ENCODE data around the gene ERBB4. TPM values are rescaled to one million over a fixed set of nuclear protein-coding genes. Genes with fewer than 3 reads are reported as not detected.
"Not testable (repeated sequence)": the region's sequence is repeated elsewhere in the genome, so short reads cannot be mapped to it uniquely, and the experiment has no call there.

Gene ERBB4
- total RNA-seq, 1 donor from 2014 or later: 10.2 TPM

DNA sequence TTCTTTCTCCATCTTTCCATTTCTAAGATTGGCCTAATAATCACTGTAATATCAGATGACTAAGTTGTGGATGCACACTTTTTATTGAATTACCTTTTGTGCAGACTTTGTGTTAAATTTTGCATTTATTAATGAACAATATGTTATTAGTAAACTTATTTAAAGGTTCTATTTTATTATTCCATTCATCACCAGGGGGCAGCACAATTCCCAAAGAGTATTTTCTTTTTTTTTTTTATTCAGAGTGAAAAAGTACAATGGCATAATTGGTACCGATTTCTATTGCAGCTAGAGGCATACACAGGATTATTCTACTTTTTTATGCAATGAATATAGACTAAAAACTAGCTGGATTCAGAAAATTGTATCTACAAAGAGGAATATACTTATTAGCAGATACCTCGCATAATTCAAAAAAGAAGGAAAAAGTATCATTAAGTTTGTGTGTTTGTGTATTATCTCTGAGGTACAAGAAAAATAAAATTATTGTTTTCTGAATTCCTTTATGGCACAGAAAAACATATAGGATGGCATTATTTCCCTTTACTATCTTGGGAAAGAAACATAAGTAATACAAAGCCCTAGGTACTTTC is 390.6 kb downstream of the ERBB4 start:
- no peak for DNase-seq (ENCODE audit: low spot score)

- DNase-seq (ENCODE audit: low spot score): no peak
Observed at GRCh38 chr2:212146416-212146815, 392.2 kb downstream of the ERBB4 start.

- no peak for DNase-seq (ENCODE audit: low spot score)
Observed at GRCh38 chr2:212145121-212145520, 393.5 kb downstream of the ERBB4 start.

- DNase-seq (ENCODE audit: low spot score): no peak
Observed at GRCh38 chr2:212142631-212143030, 396.0 kb downstream of the ERBB4 start.

DNA sequence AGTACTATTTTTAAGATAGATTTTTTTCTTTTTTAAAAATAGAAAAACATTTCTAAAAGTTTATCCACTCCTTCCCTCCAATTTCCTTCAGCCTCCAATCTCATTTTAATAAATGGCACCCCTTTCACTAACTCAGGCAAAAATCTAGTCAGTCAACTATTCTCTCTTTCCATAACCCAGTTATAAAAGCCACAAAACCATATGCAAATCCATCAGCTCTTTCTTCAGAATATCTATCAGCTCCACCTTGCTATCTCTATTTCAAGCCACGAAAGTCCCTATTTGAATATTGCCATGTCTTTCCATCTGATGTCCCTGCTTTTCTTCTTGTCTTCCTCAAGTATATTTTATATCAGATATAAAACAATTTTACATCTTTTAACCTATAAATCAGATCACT is 397.1 kb downstream of the ERBB4 start:
- DNase-seq (ENCODE audit: low spot score): no peak

- no peak for DNase-seq (ENCODE audit: low spot score)
Observed at GRCh38 chr2:212136216-212136795, 402.3 kb downstream of the ERBB4 start.

- DNase-seq (ENCODE audit: low spot score): no peak
Observed at GRCh38 chr2:212135739-212136138, 402.9 kb downstream of the ERBB4 start.

- DNase-seq (ENCODE audit: low spot score): no peak
Observed at GRCh38 chr2:212133337-212133736, 405.3 kb downstream of the ERBB4 start.

DNA sequence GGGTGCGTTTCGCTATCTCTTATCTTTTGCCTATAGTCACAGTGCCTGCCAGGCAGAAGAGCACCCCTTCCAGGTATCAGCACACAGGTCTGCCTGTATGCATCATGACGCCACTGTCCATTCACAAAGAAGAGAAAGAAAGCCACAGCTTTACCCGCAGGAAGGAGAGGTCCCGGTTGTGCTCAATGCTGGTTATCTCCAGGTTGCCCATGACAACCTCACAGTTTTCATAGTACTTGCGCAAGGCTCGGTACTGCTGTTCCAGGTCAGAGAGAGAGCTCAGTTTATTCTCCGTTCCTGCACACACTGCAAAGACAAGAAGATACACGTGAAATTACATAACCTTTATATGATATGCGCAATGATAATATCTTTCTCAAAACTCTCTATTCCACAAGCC is 414.0 kb downstream of the ERBB4 start:
- no peak for DNase-seq (ENCODE audit: low spot score)

DNA sequence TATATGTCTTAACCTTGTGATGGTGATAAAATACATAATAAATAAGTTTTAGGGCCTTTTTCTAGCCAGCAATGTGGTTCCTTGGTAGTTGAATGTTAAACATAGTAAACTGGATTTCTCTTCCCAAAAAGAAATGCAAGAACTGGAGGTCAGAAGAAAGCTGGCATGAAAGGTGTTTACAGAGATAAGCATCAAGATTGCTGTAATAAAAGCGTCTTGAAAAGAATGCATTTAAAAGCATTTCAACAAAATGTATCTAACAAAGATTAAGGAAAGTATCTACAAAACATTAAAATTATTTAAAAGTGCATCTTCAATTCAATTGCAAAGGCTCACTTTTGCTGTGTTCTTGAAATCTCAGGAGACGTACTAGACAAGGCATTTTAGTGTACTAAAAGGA is 419.0 kb downstream of the ERBB4 start:
- no peak for DNase-seq (ENCODE audit: low spot score)

DNA sequence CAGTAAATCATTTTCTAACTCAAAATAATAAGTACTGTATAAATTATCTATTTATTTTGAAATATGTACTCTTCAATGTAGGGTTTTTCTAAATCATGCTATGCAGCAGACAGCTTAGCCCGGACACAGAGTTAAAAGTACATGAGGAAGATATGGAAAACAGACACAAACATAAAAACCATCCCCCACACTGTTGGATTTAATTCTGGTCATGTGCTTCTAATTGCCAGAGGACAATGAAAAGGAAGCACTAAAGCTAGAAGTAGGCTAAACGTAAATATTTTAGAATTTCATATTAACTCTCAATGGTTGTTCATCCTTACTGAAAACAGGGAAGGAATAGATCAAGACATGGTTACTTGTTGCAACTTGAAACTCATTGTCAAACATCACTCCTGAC is 420.7 kb downstream of the ERBB4 start:
- no peak for DNase-seq (ENCODE audit: low spot score)

GRCh38 chr2:212114489-212114888 is 424.1 kb downstream of the ERBB4 start:
- DNase-seq (ENCODE audit: low spot score): no peak

GRCh38 chr2:212112401-212112800 is 426.2 kb downstream of the ERBB4 start:
- DNase-seq (ENCODE audit: low spot score): no peak

DNA sequence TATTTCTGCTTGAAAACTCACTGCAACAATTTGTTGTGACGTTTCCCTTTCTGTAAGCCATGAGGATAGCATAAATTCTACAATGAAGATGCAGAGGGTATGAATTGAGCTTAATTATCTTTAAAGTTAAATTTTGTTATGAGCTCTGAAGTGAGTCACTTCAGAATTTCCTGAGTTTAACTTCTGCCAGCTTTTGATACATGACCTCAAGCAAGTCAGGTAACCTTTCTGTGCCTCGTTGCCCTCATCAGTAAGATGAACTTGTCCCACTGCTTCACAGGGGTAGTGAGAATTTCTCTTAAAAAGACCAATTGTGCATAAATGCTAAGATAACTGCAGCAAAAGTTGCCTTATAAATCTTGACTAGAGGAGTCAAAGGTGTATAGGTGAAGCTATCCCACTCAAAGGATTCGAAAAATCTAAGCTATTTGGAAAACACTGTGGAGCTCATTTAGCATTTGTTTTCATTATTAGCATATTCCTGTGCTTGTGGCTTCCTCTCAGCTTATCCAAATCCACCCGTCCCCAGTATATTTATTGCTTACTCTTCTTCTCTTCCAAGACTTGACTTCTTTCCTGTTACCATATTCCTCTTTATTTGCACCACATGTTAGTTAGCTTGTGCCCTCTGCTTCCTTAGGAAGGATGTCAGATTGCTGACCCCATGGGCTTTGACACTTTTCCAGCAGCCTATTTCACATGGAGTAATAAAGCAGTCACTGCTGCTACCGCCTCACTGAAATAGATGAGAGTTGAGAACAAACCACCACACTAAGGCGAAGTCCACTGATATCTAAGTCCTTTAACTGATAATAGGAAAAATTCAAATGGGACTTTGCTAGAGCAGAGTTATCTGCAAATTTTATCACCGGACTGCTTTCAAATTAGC is 428.6 kb downstream of the ERBB4 start:
- no peak for DNase-seq (ENCODE audit: low spot score)

DNA sequence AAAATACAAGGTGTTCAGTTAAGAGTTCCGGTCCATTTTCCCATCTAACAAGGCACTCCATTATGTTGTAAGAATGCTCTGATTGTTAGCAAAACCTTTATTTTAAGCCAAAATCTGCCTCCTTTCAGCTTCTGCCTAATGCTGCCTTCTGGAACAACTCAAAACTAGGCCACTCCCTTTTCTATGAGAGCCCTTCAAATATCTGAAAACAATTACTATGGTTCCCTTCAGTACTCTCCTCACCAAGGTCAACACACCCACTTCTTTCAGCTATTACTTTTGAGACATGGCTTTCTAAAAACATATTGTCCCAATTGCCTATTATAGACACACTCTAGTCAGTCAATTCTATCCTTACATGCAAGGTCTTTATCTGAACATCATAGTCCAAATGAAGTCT is 429.4 kb downstream of the ERBB4 start:
- DNase-seq (ENCODE audit: low spot score): no peak

DNA sequence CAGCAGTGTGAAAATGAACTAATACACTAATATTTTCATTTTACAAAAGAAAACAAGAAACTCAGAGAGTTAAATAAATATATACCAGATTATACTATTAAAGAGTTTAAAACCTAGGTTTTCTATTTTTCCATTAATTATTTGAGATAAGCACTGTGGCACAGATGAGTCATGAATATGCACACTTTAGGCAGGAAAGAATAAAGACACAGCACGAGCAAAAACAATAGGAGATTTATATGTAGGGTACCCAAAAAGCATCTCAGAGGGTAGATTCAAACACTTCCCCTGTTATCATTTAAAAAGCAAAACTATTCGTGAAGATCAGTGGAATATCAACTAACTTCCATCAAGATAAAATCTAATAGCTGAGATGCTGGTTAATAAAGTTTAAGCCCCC is 430.6 kb downstream of the ERBB4 start:
- no peak for DNase-seq (ENCODE audit: low spot score)

GRCh38 chr2:212107014-212107413 is 431.6 kb downstream of the ERBB4 start:
- no peak for DNase-seq (ENCODE audit: low spot score)

- not testable (repeated sequence) for DNase-seq (ENCODE audit: low spot score)
Observed at GRCh38 chr2:212106536-212106935, 432.1 kb downstream of the ERBB4 start.

DNA sequence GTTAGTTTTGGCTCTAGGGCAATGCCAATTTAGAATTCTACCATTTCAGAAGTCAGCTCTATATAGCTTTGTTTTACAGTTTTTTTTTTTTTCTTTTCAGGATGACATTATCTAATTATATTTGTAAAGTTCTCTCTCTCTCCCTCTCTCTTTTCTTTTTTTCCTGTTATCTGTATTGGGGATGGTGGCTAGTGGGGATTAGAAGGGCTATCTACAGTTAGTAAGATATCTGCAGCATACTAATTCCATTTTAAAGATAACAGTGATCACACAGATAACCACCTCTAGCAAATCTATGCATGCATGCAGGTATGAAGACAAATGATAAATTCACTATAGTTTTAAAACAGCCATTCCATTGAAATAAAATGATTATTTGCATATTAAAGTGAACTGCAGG is 438.9 kb downstream of the ERBB4 start:
- DNase-seq (ENCODE audit: low spot score): no peak

- DNase-seq (ENCODE audit: low spot score): no peak
Observed at GRCh38 chr2:212098966-212099365, 439.6 kb downstream of the ERBB4 start.

DNA sequence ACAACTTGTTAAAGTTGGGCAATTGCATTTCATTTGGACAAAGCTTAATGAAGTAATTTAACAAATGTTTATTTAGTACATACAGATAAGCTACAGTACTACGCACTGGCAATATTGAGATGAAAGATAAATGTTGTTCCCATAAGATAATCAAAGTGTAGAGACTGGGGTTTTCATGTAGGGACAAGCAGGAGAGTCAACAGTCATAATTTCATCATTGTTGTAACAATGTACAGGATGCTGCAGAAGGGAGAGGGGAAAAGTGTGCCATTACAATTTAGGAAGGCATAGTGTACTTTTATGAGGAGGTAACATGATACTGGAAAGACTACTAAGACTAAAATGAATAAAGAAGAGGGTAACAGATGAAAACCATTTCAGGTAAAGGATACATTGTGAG is 441.6 kb downstream of the ERBB4 start:
- DNase-seq (ENCODE audit: low spot score): no peak

DNA sequence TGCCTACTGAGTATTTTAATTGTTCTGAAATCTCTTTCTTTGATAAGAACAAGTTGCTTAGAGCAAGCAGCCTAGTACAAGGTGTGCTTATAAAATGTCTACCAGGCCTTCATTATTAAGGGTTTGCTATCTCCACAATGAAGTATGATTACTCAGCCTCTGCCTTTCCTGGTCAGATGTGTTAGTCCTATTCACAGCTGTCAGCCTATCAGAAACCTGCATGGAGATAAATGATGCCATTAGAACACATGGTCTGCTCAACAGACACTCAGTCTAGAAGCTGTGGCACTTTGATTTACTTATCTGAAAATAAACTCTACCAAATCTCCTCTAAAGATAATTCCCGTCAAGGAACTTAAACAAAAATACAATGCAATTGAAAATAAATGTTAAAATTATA is 448.7 kb downstream of the ERBB4 start:
- no peak for DNase-seq (ENCODE audit: low spot score)

DNA sequence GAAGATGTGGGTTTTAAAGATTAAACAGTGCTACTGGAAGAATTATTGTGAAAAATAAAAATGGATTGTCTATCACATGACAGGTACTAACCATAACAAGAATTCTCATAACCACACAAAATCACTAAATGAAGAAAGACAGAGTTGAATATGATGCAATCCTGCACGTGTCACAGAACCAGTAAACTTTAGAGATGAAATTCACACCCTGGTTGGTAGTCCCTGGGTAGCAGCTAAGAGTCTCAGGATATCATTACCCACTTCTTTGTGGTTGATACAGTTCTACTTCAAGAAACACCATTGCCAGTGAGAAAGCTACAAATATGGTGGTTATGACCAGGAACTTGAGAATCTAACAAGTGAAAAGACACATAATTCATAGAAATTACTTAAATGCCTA is 450.2 kb downstream of the ERBB4 start:
- no peak for DNase-seq (ENCODE audit: low spot score)

All from ureter (tissue), 1 donor.